ENCODE data around the gene TCAP.

GRCh38 chr17:39706921-39707337 is 41.8 kb downstream of the TCAP start:
- no peak for TF ChIP-seq CTCF (conservative IDR thresholded peaks at IDR 0.05 in 1 of 2, IDR thresholded peaks at IDR 0.05 in 1 of 2; ENCODE audit: extremely low read depth in 1 of 2, insufficient read depth in 1 of 2, low read depth in 1 of 2, low read length in 2 of 2)
- no peak for TF ChIP-seq EZH2 (IDR thresholded peaks at IDR 0.05; ENCODE audit: borderline replicate concordance, low read length)

All from mammary epithelial cell (primary cell).